ENCODE results near the gene TMC2. TPM values are rescaled to one million over a fixed set of nuclear protein-coding genes. Genes with fewer than 3 reads are reported as not detected.

The TMC2 gene
- total RNA-seq, 3 donors from 2014 or later = 0.15 to 0.96 (median 0.33) TPM

GRCh38 chr20:2595076-2595475, 58.7 kb downstream of the TMC2 start:
- Histone ChIP-seq H3K27me3 (peaks cover 0 to 5% of the 10 kb centered on the region in 2 donors), H3K27ac (no peak overlapping the region), H3K4me3 (no peak overlapping the region), H3K9me3 (no peaks in the 10 kb centered on the region), H3K4me1 (no peaks in the 10 kb centered on the region), H3K36me3 (no peaks in the 10 kb centered on the region)
- intact Hi-C loops (cut with DNase I; ENCODE audit: low total_unique reads) = loop anchor here (10.0 kb wide), 1 partner anchor 1620 kb away; no protein-coding TSS in a partner anchor
- no peak for DNase-seq (ENCODE audit: low spot score in 2 of 2)
- TF ChIP-seq POLR2AphosphoS5 (IDR thresholded peaks at IDR 0.05) (no peak), POLR2A (IDR thresholded peaks at IDR 0.05) (no peak)
- TF ChIP-seq, protein P1, sequence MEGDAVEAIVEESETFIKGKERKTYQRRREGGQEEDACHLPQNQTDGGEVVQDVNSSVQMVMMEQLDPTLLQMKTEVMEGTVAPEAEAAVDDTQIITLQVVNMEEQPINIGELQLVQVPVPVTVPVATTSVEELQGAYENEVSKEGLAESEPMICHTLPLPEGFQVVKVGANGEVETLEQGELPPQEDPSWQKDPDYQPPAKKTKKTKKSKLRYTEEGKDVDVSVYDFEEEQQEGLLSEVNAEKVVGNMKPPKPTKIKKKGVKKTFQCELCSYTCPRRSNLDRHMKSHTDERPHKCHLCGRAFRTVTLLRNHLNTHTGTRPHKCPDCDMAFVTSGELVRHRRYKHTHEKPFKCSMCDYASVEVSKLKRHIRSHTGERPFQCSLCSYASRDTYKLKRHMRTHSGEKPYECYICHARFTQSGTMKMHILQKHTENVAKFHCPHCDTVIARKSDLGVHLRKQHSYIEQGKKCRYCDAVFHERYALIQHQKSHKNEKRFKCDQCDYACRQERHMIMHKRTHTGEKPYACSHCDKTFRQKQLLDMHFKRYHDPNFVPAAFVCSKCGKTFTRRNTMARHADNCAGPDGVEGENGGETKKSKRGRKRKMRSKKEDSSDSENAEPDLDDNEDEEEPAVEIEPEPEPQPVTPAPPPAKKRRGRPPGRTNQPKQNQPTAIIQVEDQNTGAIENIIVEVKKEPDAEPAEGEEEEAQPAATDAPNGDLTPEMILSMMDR (IDR thresholded peaks at IDR 0.05) = no peak

- no peaks in the 10 kb centered on the region for H3K36me3 ChIP-seq
- intact Hi-C loops (cut with DNase I; ENCODE audit: low total_unique reads) = loop anchor here (10.0 kb wide), 1 partner anchor 1618 kb away; no protein-coding TSS in a partner anchor
These were observed 60.4 kb downstream of the TMC2 start for GRCh38 chr20:2596673-2597279.

GRCh38 chr20:2599288-2600006, 63.1 kb downstream of the TMC2 start:
- Histone ChIP-seq H3K9me3 (no peaks in the 10 kb centered on the region), H3K4me3 (no peak overlapping the region), H3K4me1 (no peaks in the 10 kb centered on the region), H3K27ac (no peak overlapping the region), H3K36me3 (no peaks in the 10 kb centered on the region), H3K27me3 (no peaks in the 10 kb centered on the region)
- TF ChIP-seq POLR2A (IDR thresholded peaks at IDR 0.05) = no peak
- TF ChIP-seq, protein P1 (IDR thresholded peaks at IDR 0.05) = no peak
- TF ChIP-seq POLR2AphosphoS5 (IDR thresholded peaks at IDR 0.05) = no peak
- DNase-seq (ENCODE audit: low spot score in 2 of 2) = no peak
- intact Hi-C loops (cut with DNase I; ENCODE audit: low total_unique reads) = loop anchor here (10.0 kb wide), 1 partner anchor 1615 kb away; no protein-coding TSS in a partner anchor

More at GRCh38 chr20:2596673-2597279, 60.4 kb downstream of the TMC2 start:
- no peak for DNase-seq (ENCODE audit: low spot score in 2 of 2)
- H3K9me3 ChIP-seq = no peaks in the 10 kb centered on the region
- peaks cover 0 to 5% of the 10 kb centered on the region in 2 donors for H3K27me3 ChIP-seq
- H3K4me1 ChIP-seq = no peaks in the 10 kb centered on the region
- no peak overlapping the region for H3K27ac ChIP-seq
- TF ChIP-seq, protein P1 (IDR thresholded peaks at IDR 0.05) = no peak
- no peak for TF ChIP-seq POLR2AphosphoS5 (IDR thresholded peaks at IDR 0.05)
- TF ChIP-seq POLR2A (IDR thresholded peaks at IDR 0.05) = no peak
- no peak overlapping the region for H3K4me3 ChIP-seq

DNA sequence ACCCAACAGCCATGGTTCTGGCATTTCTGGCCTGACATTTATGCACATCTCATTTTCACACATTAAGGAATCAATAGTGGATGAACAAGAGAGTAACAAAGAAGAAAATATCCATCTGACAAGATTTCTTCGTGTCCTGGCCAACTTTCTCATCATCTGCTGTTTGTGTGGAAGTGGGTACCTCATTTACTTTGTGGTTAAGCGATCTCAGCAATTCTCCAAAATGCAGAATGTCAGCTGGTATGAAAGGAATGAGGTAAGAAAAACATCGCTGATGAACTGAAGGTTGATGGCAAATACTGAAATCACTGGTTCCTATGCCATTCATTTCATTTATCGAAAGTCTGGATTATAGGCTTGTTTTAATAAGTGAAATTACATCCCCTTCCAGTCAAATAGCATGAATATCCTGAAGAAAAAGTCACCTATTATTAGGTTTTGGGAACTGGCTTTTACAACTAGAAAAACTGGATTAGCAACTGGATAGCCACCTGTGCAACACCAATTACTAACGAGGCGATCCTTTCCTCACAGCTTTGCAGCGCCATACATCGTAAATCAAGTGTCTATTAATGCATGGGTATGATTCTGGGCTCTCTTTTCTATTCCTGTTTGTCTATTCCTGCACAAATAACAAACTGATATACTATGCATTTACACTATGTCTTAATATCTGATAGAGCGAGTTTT, 65.8 kb downstream of the TMC2 start:
- no peaks in the 10 kb centered on the region for H3K4me1 ChIP-seq
- H3K9me3 ChIP-seq = peaks cover 10 to 16% of the 10 kb centered on the region in 2 donors
- H3K27me3 ChIP-seq = no peaks in the 10 kb centered on the region
- H3K4me3 ChIP-seq = no peak overlapping the region
- no peak for DNase-seq (ENCODE audit: low spot score in 2 of 2)
- no peak for TF ChIP-seq POLR2A (IDR thresholded peaks at IDR 0.05)
- TF ChIP-seq POLR2AphosphoS5 (IDR thresholded peaks at IDR 0.05) = no peak
- TF ChIP-seq, protein P1 (IDR thresholded peaks at IDR 0.05) = no peak
- no peaks in the 10 kb centered on the region for H3K36me3 ChIP-seq
- H3K27ac ChIP-seq = no peak overlapping the region
- intact Hi-C loops (cut with DNase I; ENCODE audit: low total_unique reads) = no loop called here

All from breast epithelium (tissue), 4 donors.